ENCODE results near the gene KRTAP9-1.
"Not testable (repeated sequence)": the region's sequence is repeated elsewhere in the genome, so short reads cannot be mapped to it uniquely, and the experiment has no call there.

The KRTAP9-1 gene

GRCh38 chr17:41212524-41213169 lies 23.0 kb downstream of the KRTAP9-1 start:
- Histone ChIP-seq H3K27me3 (replicated peaks; ENCODE audit: control insufficient read depth, insufficient read depth, low read length, poor library complexity, severe bottlenecking) (no peaks in the 10 kb centered on the region), H3K9me3 (ENCODE audit: control insufficient read depth, low read length) (no peaks in the 10 kb centered on the region), H3K36me3 (ENCODE audit: control insufficient read depth, insufficient read depth, low read length) (no peaks in the 10 kb centered on the region), H3K4me1 (ENCODE audit: control insufficient read depth, insufficient read depth, low read length, poor library complexity, severe bottlenecking) (no peaks in the 10 kb centered on the region), H3K4me3 (ENCODE audit: insufficient read depth, low read depth, low read length, poor library complexity, severe bottlenecking) (no peak overlapping the region), H3K27ac (ENCODE audit: insufficient read depth, low read length, poor library complexity, severe bottlenecking) (no peak overlapping the region)
- DNase-seq, result no peak

- Histone ChIP-seq H3K27me3 (replicated peaks; ENCODE audit: control insufficient read depth, insufficient read depth, low read length, poor library complexity, severe bottlenecking) (no peaks in the 10 kb centered on the region), H3K4me3 (ENCODE audit: insufficient read depth, low read depth, low read length, poor library complexity, severe bottlenecking) (no peak overlapping the region), H3K9me3 (ENCODE audit: control insufficient read depth, low read length) (no peaks in the 10 kb centered on the region), H3K27ac (ENCODE audit: insufficient read depth, low read length, poor library complexity, severe bottlenecking) (no peak overlapping the region), H3K36me3 (ENCODE audit: control insufficient read depth, insufficient read depth, low read length) (no peaks in the 10 kb centered on the region), H3K4me1 (ENCODE audit: control insufficient read depth, insufficient read depth, low read length, poor library complexity, severe bottlenecking) (no peaks in the 10 kb centered on the region)
- no peak for DNase-seq
Measured at GRCh38 chr17:41215681-41216080, 26.0 kb downstream of the KRTAP9-1 start.

- Histone ChIP-seq H3K36me3 (ENCODE audit: control insufficient read depth, insufficient read depth, low read length) (no peaks in the 10 kb centered on the region), H3K4me3 (ENCODE audit: insufficient read depth, low read depth, low read length, poor library complexity, severe bottlenecking) (no peak overlapping the region), H3K27ac (ENCODE audit: insufficient read depth, low read length, poor library complexity, severe bottlenecking) (no peak overlapping the region), H3K4me1 (ENCODE audit: control insufficient read depth, insufficient read depth, low read length, poor library complexity, severe bottlenecking) (no peaks in the 10 kb centered on the region), H3K27me3 (replicated peaks; ENCODE audit: control insufficient read depth, insufficient read depth, low read length, poor library complexity, severe bottlenecking) (no peaks in the 10 kb centered on the region), H3K9me3 (ENCODE audit: control insufficient read depth, low read length) (no peaks in the 10 kb centered on the region)
- DNase-seq, result no peak
Measured at GRCh38 chr17:41223821-41224220, 34.1 kb downstream of the KRTAP9-1 start.

- Histone ChIP-seq H3K27ac (ENCODE audit: insufficient read depth, low read length, poor library complexity, severe bottlenecking) (no peak overlapping the region), H3K4me1 (ENCODE audit: control insufficient read depth, insufficient read depth, low read length, poor library complexity, severe bottlenecking) (no peaks in the 10 kb centered on the region), H3K36me3 (ENCODE audit: control insufficient read depth, insufficient read depth, low read length) (no peaks in the 10 kb centered on the region), H3K9me3 (ENCODE audit: control insufficient read depth, low read length) (no peaks in the 10 kb centered on the region), H3K27me3 (replicated peaks; ENCODE audit: control insufficient read depth, insufficient read depth, low read length, poor library complexity, severe bottlenecking) (no peaks in the 10 kb centered on the region), H3K4me3 (ENCODE audit: insufficient read depth, low read depth, low read length, poor library complexity, severe bottlenecking) (no peak overlapping the region)
- no peak for DNase-seq
Measured at GRCh38 chr17:41226051-41226450, 36.4 kb downstream of the KRTAP9-1 start.

- not testable (repeated sequence) for H3K4me1 ChIP-seq (ENCODE audit: control insufficient read depth, insufficient read depth, low read length, poor library complexity, severe bottlenecking); H3K4me3 ChIP-seq (ENCODE audit: insufficient read depth, low read depth, low read length, poor library complexity, severe bottlenecking); H3K9me3 ChIP-seq (ENCODE audit: control insufficient read depth, low read length); H3K27me3 ChIP-seq (replicated peaks; ENCODE audit: control insufficient read depth, insufficient read depth, low read length, poor library complexity, severe bottlenecking); H3K27ac ChIP-seq (ENCODE audit: insufficient read depth, low read length, poor library complexity, severe bottlenecking); DNase-seq; H3K36me3 ChIP-seq (ENCODE audit: control insufficient read depth, insufficient read depth, low read length)
Measured at GRCh38 chr17:41226598-41227095, 37.0 kb downstream of the KRTAP9-1 start, which contains the start of gene KRTAP9-2. Gene KRTAP9-2, plus strand, starts transcription at chr17:41226648. Its CDS starts 7 bp downstream, at chr17:41226655.

- no peaks in the 10 kb centered on the region for H3K36me3 ChIP-seq (ENCODE audit: control insufficient read depth, insufficient read depth, low read length)
- H3K4me3 ChIP-seq (ENCODE audit: insufficient read depth, low read depth, low read length, poor library complexity, severe bottlenecking), result no peak overlapping the region
- H3K27ac ChIP-seq (ENCODE audit: insufficient read depth, low read length, poor library complexity, severe bottlenecking), result no peak overlapping the region
- H3K9me3 ChIP-seq (ENCODE audit: control insufficient read depth, low read length), result no peaks in the 10 kb centered on the region
- H3K4me1 ChIP-seq (ENCODE audit: control insufficient read depth, insufficient read depth, low read length, poor library complexity, severe bottlenecking), result no peaks in the 10 kb centered on the region
- no peaks in the 10 kb centered on the region for H3K27me3 ChIP-seq (replicated peaks; ENCODE audit: control insufficient read depth, insufficient read depth, low read length, poor library complexity, severe bottlenecking)
- DNase-seq, result no peak
Measured at GRCh38 chr17:41230094-41230493, 40.4 kb downstream of the KRTAP9-1 start.

GRCh38 chr17:41231731-41232130 lies 42.0 kb downstream of the KRTAP9-1 start:
- no peaks in the 10 kb centered on the region for H3K27me3 ChIP-seq (replicated peaks; ENCODE audit: control insufficient read depth, insufficient read depth, low read length, poor library complexity, severe bottlenecking)
- no peaks in the 10 kb centered on the region for H3K9me3 ChIP-seq (ENCODE audit: control insufficient read depth, low read length)
- H3K27ac ChIP-seq (ENCODE audit: insufficient read depth, low read length, poor library complexity, severe bottlenecking), result no peak overlapping the region
- no peaks in the 10 kb centered on the region for H3K36me3 ChIP-seq (ENCODE audit: control insufficient read depth, insufficient read depth, low read length)
- H3K4me3 ChIP-seq (ENCODE audit: insufficient read depth, low read depth, low read length, poor library complexity, severe bottlenecking), result no peak overlapping the region
- H3K4me1 ChIP-seq (ENCODE audit: control insufficient read depth, insufficient read depth, low read length, poor library complexity, severe bottlenecking), result no peaks in the 10 kb centered on the region
- no peak for DNase-seq

- H3K36me3 ChIP-seq (ENCODE audit: control insufficient read depth, insufficient read depth, low read length); H3K9me3 ChIP-seq (ENCODE audit: control insufficient read depth, low read length); DNase-seq; H3K27me3 ChIP-seq (replicated peaks; ENCODE audit: control insufficient read depth, insufficient read depth, low read length, poor library complexity, severe bottlenecking); H3K4me3 ChIP-seq (ENCODE audit: insufficient read depth, low read depth, low read length, poor library complexity, severe bottlenecking); H3K27ac ChIP-seq (ENCODE audit: insufficient read depth, low read length, poor library complexity, severe bottlenecking); H3K4me1 ChIP-seq (ENCODE audit: control insufficient read depth, insufficient read depth, low read length, poor library complexity, severe bottlenecking): not testable (repeated sequence)
Measured at GRCh38 chr17:41232399-41233105, 42.9 kb downstream of the KRTAP9-1 start, which contains the start of gene KRTAP9-3. Gene KRTAP9-3, plus strand, starts transcription at chr17:41232449. Its CDS starts 53 bp downstream, at chr17:41232502.

GRCh38 chr17:41237116-41237515 lies 47.4 kb downstream of the KRTAP9-1 start:
- H3K36me3 ChIP-seq (ENCODE audit: control insufficient read depth, insufficient read depth, low read length); H3K4me1 ChIP-seq (ENCODE audit: control insufficient read depth, insufficient read depth, low read length, poor library complexity, severe bottlenecking); H3K9me3 ChIP-seq (ENCODE audit: control insufficient read depth, low read length); H3K27me3 ChIP-seq (replicated peaks; ENCODE audit: control insufficient read depth, insufficient read depth, low read length, poor library complexity, severe bottlenecking); DNase-seq; H3K27ac ChIP-seq (ENCODE audit: insufficient read depth, low read length, poor library complexity, severe bottlenecking); H3K4me3 ChIP-seq (ENCODE audit: insufficient read depth, low read depth, low read length, poor library complexity, severe bottlenecking): not testable (repeated sequence)

- H3K27me3 ChIP-seq (replicated peaks; ENCODE audit: control insufficient read depth, insufficient read depth, low read length, poor library complexity, severe bottlenecking); H3K4me1 ChIP-seq (ENCODE audit: control insufficient read depth, insufficient read depth, low read length, poor library complexity, severe bottlenecking); H3K4me3 ChIP-seq (ENCODE audit: insufficient read depth, low read depth, low read length, poor library complexity, severe bottlenecking); H3K27ac ChIP-seq (ENCODE audit: insufficient read depth, low read length, poor library complexity, severe bottlenecking); DNase-seq; H3K9me3 ChIP-seq (ENCODE audit: control insufficient read depth, low read length); H3K36me3 ChIP-seq (ENCODE audit: control insufficient read depth, insufficient read depth, low read length): not testable (repeated sequence)
Measured at GRCh38 chr17:41237949-41238437, 48.3 kb downstream of the KRTAP9-1 start, which contains the start of gene KRTAP9-8. Gene KRTAP9-8, plus strand, starts transcription at chr17:41237999. Its CDS starts 53 bp downstream, at chr17:41238052.
